ENCODE measurements around the gene PCP2. TPM values are rescaled to one million over a fixed set of nuclear protein-coding genes. Genes with fewer than 3 reads are reported as not detected.

Gene PCP2
- total and polyA plus RNA-seq, 2 of the 13 experiments (the other 11 are each of a cell fraction or from before 2014, with no cell fraction given): 0.62 TPM; not detected in 1

DNA sequence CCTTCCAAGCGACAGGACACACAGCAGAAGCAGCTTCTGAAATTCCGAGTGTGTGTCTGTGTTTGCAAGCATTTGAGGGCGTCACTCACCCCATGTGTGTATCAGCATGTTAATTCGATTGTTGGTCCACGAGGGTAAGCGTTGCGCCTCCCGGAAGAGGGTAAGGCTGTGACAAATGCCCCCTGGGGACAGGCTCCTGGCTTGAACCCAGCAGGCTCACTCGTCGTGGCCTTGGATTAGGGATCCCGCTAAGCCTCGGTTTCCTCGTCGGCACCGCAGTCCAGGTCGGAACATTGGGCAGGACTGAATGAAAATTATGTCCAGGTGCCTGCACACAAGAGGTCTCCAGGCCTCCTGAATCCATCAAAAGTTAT lies 2.8 kb upstream of the PCP2 start (continued):
- 0 out of 2 replicates have a peak, but pooled peaks have one; percentile 4 for TF ChIP-seq ZNF563 (CRISPR knock-in tag; IDR thresholded peaks at IDR 0.05)
- TF ChIP-seq ZBTB38 (CRISPR knock-in tag; IDR thresholded peaks at IDR 0.05): no peak; the same call in 1 of the 2 replicates
- no peak for TF ChIP-seq KDM5A (IDR thresholded peaks at IDR 0.05; ENCODE audit: borderline replicate concordance, low read length)
- no peak for TF ChIP-seq ZNF878 (CRISPR knock-in tag; IDR thresholded peaks at IDR 0.05)
- TF ChIP-seq ZNF773 (CRISPR knock-in tag; IDR thresholded peaks at IDR 0.05; ENCODE audit: borderline replicate concordance): no peak
- no peak for TF ChIP-seq ZNF780A (CRISPR knock-in tag; IDR thresholded peaks at IDR 0.05)
- no peak for TF ChIP-seq PHB2 (IDR thresholded peaks at IDR 0.05; ENCODE audit: partially characterized antibody)
- TF ChIP-seq, protein P1, sequence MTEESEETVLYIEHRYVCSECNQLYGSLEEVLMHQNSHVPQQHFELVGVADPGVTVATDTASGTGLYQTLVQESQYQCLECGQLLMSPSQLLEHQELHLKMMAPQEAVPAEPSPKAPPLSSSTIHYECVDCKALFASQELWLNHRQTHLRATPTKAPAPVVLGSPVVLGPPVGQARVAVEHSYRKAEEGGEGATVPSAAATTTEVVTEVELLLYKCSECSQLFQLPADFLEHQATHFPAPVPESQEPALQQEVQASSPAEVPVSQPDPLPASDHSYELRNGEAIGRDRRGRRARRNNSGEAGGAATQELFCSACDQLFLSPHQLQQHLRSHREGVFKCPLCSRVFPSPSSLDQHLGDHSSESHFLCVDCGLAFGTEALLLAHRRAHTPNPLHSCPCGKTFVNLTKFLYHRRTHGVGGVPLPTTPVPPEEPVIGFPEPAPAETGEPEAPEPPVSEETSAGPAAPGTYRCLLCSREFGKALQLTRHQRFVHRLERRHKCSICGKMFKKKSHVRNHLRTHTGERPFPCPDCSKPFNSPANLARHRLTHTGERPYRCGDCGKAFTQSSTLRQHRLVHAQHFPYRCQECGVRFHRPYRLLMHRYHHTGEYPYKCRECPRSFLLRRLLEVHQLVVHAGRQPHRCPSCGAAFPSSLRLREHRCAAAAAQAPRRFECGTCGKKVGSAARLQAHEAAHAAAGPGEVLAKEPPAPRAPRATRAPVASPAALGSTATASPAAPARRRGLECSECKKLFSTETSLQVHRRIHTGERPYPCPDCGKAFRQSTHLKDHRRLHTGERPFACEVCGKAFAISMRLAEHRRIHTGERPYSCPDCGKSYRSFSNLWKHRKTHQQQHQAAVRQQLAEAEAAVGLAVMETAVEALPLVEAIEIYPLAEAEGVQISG (CRISPR knock-in tag; IDR thresholded peaks at IDR 0.05): no peak
- TF ChIP-seq TBX2 (CRISPR knock-in tag; IDR thresholded peaks at IDR 0.05; ENCODE audit: borderline replicate concordance): no peak
- TF ChIP-seq GPN1 (CRISPR knock-in tag; IDR thresholded peaks at IDR 0.05; ENCODE audit: borderline replicate concordance): no peak
- peak; percentile 14; the same call in 1 of the 2 replicates for TF ChIP-seq ATF7-NPFF (CRISPR knock-in tag; IDR thresholded peaks at IDR 0.05; ENCODE audit: low read depth)
- TF ChIP-seq, protein P2, sequence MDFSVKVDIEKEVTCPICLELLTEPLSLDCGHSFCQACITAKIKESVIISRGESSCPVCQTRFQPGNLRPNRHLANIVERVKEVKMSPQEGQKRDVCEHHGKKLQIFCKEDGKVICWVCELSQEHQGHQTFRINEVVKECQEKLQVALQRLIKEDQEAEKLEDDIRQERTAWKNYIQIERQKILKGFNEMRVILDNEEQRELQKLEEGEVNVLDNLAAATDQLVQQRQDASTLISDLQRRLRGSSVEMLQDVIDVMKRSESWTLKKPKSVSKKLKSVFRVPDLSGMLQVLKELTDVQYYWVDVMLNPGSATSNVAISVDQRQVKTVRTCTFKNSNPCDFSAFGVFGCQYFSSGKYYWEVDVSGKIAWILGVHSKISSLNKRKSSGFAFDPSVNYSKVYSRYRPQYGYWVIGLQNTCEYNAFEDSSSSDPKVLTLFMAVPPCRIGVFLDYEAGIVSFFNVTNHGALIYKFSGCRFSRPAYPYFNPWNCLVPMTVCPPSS (IDR thresholded peaks at IDR 0.05): no peak
- TF ChIP-seq ZNF543 (CRISPR knock-in tag; IDR thresholded peaks at IDR 0.05): no peak
- TF ChIP-seq, protein P3, sequence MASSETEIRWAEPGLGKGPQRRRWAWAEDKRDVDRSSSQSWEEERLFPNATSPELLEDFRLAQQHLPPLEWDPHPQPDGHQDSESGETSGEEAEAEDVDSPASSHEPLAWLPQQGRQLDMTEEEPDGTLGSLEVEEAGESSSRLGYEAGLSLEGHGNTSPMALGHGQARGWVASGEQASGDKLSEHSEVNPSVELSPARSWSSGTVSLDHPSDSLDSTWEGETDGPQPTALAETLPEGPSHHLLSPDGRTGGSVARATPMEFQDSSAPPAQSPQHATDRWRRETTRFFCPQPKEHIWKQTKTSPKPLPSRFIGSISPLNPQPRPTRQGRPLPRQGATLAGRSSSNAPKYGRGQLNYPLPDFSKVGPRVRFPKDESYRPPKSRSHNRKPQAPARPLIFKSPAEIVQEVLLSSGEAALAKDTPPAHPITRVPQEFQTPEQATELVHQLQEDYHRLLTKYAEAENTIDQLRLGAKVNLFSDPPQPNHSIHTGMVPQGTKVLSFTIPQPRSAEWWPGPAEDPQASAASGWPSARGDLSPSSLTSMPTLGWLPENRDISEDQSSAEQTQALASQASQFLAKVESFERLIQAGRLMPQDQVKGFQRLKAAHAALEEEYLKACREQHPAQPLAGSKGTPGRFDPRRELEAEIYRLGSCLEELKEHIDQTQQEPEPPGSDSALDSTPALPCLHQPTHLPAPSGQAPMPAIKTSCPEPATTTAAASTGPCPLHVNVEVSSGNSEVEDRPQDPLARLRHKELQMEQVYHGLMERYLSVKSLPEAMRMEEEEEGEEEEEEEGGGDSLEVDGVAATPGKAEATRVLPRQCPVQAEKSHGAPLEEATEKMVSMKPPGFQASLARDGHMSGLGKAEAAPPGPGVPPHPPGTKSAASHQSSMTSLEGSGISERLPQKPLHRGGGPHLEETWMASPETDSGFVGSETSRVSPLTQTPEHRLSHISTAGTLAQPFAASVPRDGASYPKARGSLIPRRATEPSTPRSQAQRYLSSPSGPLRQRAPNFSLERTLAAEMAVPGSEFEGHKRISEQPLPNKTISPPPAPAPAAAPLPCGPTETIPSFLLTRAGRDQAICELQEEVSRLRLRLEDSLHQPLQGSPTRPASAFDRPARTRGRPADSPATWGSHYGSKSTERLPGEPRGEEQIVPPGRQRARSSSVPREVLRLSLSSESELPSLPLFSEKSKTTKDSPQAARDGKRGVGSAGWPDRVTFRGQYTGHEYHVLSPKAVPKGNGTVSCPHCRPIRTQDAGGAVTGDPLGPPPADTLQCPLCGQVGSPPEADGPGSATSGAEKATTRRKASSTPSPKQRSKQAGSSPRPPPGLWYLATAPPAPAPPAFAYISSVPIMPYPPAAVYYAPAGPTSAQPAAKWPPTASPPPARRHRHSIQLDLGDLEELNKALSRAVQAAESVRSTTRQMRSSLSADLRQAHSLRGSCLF (CRISPR knock-in tag; IDR thresholded peaks at IDR 0.05; ENCODE audit: borderline replicate concordance): no peak
- 0 out of 2 replicates have a peak, but pooled peaks have one; percentile 2 for TF ChIP-seq ZNF761 (CRISPR knock-in tag; conservative IDR thresholded peaks at IDR 0.05)
- no peak for TF ChIP-seq STAG1 (CRISPR knock-in tag; IDR thresholded peaks at IDR 0.05)
- TF ChIP-seq RFXANK (CRISPR knock-in tag; IDR thresholded peaks at IDR 0.05): no peak
- TF ChIP-seq ZNF616 (CRISPR knock-in tag; IDR thresholded peaks at IDR 0.05; ENCODE audit: low read depth): 0 out of 2 replicates have a peak, but pooled peaks have one; percentile 5
- TF ChIP-seq JUND (CRISPR knock-in tag; IDR thresholded peaks at IDR 0.05): no peak
- TF ChIP-seq CEBPB (IDR thresholded peaks at IDR 0.05; ENCODE audit: borderline replicate concordance, low read depth, low read length): no peak
- TF ChIP-seq KAT8 (CRISPR knock-in tag; IDR thresholded peaks at IDR 0.05): no peak
- TF ChIP-seq ZNF598 (CRISPR knock-in tag; IDR thresholded peaks at IDR 0.05; ENCODE audit: borderline replicate concordance): 0 out of 2 replicates have a peak, but pooled peaks have one; percentile 40
- TF ChIP-seq ZNF768 (CRISPR knock-in tag; IDR thresholded peaks at IDR 0.05): no peak
- TF ChIP-seq ZNF737 (CRISPR knock-in tag; IDR thresholded peaks at IDR 0.05; ENCODE audit: borderline replicate concordance): no peak
